GM21390 (cell line): ENCODE results near the gene AP3S2.
A peak's percentile ranks its signal among the peaks of the same experiment; 100 is the strongest.
"Not testable (repeated sequence)": the region's sequence is repeated elsewhere in the genome, so short reads cannot be mapped to it uniquely, and the experiment has no call there.

Source experiments
- ATAC-seq: cut with Tn5 transposase; IDR thresholded peaks from one replicate; pipeline ENCODE4 v1.9.1; 2021; ENCODE audit not compliant: unreplicated experiment

AP3S2 gene

GRCh38 chr15:89903858-89904130, 10.0 kb upstream of the AP3S2 start:
- ATAC-seq, result no peak

- ATAC-seq, result no peak
Measured at GRCh38 chr15:89903015-89903857, 9.4 kb upstream of the AP3S2 start.

- no peak for ATAC-seq
Measured at GRCh38 chr15:89900849-89901248, 7.1 kb upstream of the AP3S2 start.

GRCh38 chr15:89899951-89900567, 6.3 kb upstream of the AP3S2 start:
- ATAC-seq, result no peak

GRCh38 chr15:89899295-89899945, 5.6 kb upstream of the AP3S2 start:
- no peak for ATAC-seq

GRCh38 chr15:89898614-89899294, 5.0 kb upstream of the AP3S2 start:
- ATAC-seq, result peak; percentile 51

GRCh38 chr15:89898146-89898545, 4.4 kb upstream of the AP3S2 start:
- no peak for ATAC-seq

GRCh38 chr15:89893027-89893426, 767 bp downstream of the AP3S2 start:
- ATAC-seq, result no peak

GRCh38 chr15:89888214-89888804, 5.5 kb downstream of the AP3S2 start:
- no peak for ATAC-seq

GRCh38 chr15:89885611-89886010, 8.2 kb downstream of the AP3S2 start:
- no peak for ATAC-seq

- ATAC-seq, result not testable (repeated sequence)
Measured at GRCh38 chr15:89885179-89885578, 8.6 kb downstream of the AP3S2 start.

GRCh38 chr15:89883518-89883917, 10.3 kb downstream of the AP3S2 start:
- no peak for ATAC-seq

GRCh38 chr15:89880727-89881126, 13.1 kb downstream of the AP3S2 start:
- ATAC-seq, result no peak

- no peak for ATAC-seq
Measured at GRCh38 chr15:89878323-89878722, 15.5 kb downstream of the AP3S2 start.

- no peak for ATAC-seq
Measured at GRCh38 chr15:89877083-89877425, 16.7 kb downstream of the AP3S2 start.

- ATAC-seq, result no peak
Measured at GRCh38 chr15:89876396-89877082, 17.3 kb downstream of the AP3S2 start.

- ATAC-seq, result no peak
Measured at GRCh38 chr15:89875741-89876140, 18.1 kb downstream of the AP3S2 start.

GRCh38 chr15:89874926-89875564, 18.7 kb downstream of the AP3S2 start:
- ATAC-seq, result no peak

- no peak for ATAC-seq
Measured at GRCh38 chr15:89870688-89871288, 23.0 kb downstream of the AP3S2 start.

GRCh38 chr15:89870006-89870405, 23.8 kb downstream of the AP3S2 start:
- no peak for ATAC-seq
